Activated gamma-delta T cell treated with anti-CD3 and anti-CD28 coated beads, Interleukin-2, amount 50 U/mL, for 16 hours (primary cell): Measurements from ENCODE around the gene CYP11A1.

Experiments
- DNase-seq: peaks from one replicate; pipeline ENCODE4 v3.0.0-alpha.2; 2020; ENCODE audit warnings: low read depth

Gene CYP11A1

GRCh38 chr15:74388363-74388951, 21.0 kb upstream of the CYP11A1 start:
- no peak for DNase-seq

- DNase-seq, result no peak
Measured at GRCh38 chr15:74387621-74388362, 20.3 kb upstream of the CYP11A1 start.

DNA sequence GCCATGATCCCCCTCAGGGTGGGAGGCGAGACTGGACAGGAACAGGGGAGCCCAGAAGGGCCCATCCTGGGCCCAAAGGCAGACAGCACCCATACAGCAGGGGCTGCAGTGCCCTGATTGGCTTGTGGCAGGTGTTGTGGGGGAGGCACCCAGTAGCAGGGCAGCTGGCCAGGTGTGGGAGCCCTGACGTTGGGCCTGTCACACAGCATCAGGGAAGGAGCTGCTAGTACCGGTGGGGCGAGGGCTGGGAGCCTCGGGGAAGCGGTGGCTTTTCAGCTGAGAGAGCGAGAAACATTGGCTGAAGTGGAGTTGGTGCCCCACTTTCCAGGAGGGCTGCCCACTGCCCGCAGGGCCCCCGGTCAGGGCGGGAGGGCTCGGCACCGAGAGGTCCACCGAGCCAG, 19.7 kb upstream of the CYP11A1 start:
- no peak for DNase-seq

DNA sequence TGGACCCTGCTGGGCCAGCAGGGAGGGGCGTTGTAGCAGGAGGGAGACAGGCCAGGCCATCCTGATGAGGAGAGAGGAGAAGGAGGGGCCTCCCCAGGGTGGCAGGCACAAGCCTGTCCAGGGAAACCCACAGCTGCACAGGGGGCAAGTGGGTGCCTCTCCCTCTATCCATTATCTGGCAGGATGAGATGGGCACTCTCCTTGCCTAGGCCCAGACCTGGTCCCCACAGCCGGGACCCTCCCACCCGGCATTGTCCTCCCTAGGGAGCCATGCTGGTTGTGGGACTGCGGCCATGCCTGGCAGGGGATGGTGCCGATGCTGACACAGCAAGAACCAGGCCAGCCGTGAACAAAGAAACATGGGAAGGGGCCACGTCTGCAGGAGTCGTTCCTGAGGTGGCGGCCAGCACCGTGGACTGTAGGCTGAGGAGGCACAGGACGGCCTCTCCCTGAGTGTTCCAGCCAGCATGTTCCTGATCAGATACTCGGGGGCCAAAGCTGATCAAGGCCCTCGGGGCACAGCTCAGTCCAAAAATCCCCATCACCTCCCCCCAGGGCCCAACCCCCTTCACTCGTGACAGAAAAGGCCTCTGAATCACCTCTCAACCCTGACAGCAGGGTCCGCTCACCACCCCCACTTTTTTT, 19.2 kb upstream of the CYP11A1 start:
- no peak for DNase-seq

DNA sequence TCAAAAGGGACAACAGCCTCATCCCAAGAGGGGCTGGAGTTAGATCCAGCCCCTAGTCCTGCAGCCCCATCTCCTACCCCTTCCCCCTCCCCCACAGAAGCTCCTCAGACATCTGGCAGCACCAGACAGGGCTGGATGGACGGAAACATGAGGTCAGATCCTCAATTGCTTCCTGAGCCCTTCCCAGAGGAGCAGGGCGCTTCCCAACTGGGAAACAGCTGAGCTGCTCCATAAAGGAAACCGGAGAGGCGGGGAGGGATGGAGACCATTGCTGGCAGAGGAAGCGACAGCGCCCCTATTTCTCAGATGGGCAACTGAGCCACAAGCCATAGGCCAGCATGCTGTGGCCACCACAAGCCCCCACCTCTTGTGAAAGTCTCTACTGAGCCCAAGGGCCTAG, 18.3 kb upstream of the CYP11A1 start:
- DNase-seq, result no peak

- DNase-seq, result no peak
Measured at GRCh38 chr15:74384881-74385643, 17.6 kb upstream of the CYP11A1 start.

- no peak for DNase-seq
Measured at GRCh38 chr15:74384566-74384880, 17.1 kb upstream of the CYP11A1 start.

- DNase-seq, result peak; percentile 68
Measured at GRCh38 chr15:74383695-74384565, 16.5 kb upstream of the CYP11A1 start.

DNA sequence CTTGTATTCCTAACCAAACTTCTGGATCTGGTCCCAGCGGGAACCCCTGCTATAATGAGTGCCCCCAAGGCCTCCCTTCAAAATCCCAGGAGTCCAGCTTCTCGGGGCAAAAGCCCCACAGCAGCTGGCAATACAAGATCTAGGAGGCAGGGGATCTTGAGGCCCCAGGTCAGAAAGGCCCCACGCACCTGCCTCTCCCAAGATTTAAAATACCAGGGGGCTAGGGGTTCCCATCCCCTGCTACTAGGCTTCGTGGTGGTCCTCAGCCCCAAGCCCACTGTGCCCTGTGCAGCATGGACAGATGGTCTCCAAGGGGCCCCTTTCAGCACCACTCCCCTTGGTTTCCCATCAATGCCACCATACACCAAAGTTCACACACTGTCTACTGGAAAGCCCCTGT, 15.8 kb upstream of the CYP11A1 start:
- DNase-seq, result no peak

- DNase-seq, result peak; percentile 73
Measured at GRCh38 chr15:74382004-74382816, 14.8 kb upstream of the CYP11A1 start.

GRCh38 chr15:74381481-74381880, 14.0 kb upstream of the CYP11A1 start:
- no peak for DNase-seq

DNA sequence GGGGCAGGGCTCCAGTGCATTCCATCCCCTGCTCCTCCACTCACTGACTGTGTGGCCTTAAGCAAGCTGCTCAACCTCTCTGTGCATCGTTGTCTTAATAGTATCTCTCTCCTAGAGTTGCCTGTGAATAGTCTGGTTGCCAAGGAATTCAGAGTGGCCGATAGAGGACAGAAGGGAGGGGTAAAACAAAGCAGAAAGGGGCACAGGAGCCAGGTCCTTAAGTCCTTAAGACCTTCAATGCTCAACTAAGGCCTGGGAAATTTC, 13.7 kb upstream of the CYP11A1 start:
- no peak for DNase-seq

- no peak for DNase-seq
Measured at GRCh38 chr15:74380361-74381189, 13.1 kb upstream of the CYP11A1 start.

GRCh38 chr15:74378848-74379247, 11.4 kb upstream of the CYP11A1 start:
- DNase-seq, result no peak

DNA sequence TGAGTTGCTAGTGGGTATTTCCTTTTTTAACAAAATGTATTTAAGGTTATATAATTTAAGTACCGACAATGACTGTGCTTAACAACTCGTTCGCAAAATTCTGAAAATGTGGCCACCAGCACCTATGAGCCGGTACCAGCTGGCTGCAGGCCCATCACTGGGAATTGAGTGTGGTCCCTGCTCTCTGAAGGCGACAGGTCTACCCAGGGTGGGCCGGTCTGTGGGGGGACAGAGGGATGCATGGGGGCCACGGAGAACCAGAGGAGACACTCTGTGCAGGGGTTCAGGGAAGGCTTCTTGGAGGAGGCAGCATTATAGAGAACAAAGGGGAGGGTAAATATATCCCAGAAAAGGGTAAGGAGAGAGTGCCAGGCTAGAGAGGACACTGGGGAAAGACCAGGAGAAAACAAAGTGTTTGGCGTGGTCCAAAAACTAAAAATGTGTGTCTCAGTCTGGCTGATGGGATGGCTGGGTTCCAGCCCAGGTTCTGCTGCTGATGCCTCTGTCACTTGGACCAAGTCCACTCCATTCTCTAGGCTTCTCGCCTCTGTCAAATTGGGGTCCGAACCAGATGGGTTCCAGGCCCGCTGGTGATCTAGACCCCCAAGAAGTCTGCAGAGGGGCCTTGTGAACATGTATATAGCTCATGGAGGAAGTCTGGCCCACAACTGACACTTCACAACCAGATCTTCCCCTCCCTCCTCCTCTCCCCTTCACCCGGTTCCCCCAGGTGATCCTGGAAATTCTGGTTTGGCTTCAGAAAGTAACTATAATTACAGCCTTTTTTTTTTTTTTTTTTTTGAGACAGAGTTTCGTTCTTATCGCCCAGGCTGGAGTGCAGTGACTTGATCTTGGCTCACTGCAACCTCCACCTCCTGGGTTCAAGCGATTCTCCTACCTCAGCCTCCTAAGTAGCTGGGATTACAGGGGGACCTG, 10.7 kb upstream of the CYP11A1 start:
- DNase-seq, result no peak

- DNase-seq, result no peak
Measured at GRCh38 chr15:74376825-74377581, 9.6 kb upstream of the CYP11A1 start.

DNA sequence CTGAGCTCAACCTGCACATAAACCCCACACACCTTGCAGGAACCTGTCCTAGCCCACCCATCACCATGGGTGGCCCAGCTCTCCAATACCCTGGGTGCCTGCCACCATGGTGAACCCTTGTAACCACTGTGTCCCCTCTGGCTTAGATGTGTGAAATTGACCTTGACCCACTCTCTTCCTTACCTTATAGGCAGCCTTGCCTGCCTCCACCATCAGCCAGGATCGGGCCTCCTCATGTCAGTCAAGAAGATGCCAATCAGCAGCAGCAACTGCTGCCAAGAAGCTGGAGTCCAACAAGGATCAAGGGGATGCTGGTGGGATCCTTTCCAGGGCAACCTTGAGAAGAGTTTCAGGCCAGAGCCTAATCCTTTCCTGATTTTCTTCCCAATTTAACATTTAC, 8.8 kb upstream of the CYP11A1 start:
- no peak for DNase-seq

DNA sequence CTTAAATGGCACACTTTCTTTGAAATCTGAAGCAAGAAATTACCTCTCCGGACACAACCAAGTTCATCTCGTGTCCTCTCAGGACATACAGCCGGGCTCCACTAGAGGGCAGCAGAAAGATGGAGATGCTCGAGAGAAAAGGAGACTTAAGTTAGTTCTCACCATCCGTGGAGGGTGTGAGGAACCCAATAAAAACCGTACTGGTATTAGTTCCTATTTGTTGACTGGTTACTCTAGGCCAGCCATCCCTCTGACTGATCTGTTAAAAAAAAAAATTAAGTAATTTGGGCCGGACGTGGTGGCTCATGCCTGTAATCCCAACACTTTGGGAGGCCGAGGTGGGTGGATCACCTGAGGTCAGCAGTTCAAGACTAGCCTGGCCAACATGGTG, 7.9 kb upstream of the CYP11A1 start:
- peak; percentile 76 for DNase-seq
